Activated CD8-positive, alpha-beta T cell treated with anti-CD3 and anti-CD28 coated beads for 36 hours (primary cell): ENCODE data around the gene CNOT6L. TPM values are rescaled to one million over a fixed set of nuclear protein-coding genes. Genes with fewer than 3 reads are reported as not detected.
"Not testable (repeated sequence)": the region's sequence is repeated elsewhere in the genome, so short reads cannot be mapped to it uniquely, and the experiment has no call there.

Experiments used
- ATAC-seq: fragments of 200-7000 bp; cut with Tn5 transposase; one replicate; pipeline ENCODE4 v1.10.0; 2021; ENCODE audit warnings: mild to moderate bottlenecking, moderate library complexity
- CTCF ChIA-PET: fragments of 350-600 bp; sonication (Branson Sonifier 250); formaldehyde crosslinking; loops from one replicate; lab custom pipeline; 2021; ENCODE audit warnings: antibody characterized with exemption; lab: Charles Lee
- POLR2A ChIA-PET: fragments of 350-600 bp; sonication (Branson Sonifier 250); formaldehyde crosslinking; loops from one replicate; lab custom pipeline; 2021; ENCODE audit warnings: antibody characterized with exemption; lab: Charles Lee
- DNase-seq: peaks from one replicate; pipeline ENCODE4 v3.0.0-alpha.2; 2020
- H3K27ac Mint-ChIP-seq: one replicate; pipeline ENCODE4 v1.8.0; 2021; ENCODE audit warnings: mild to moderate bottlenecking, mixed read lengths
- H3K27me3 Mint-ChIP-seq: one replicate; pipeline ENCODE4 v1.8.0; 2021; ENCODE audit warnings: mixed read lengths
- H3K36me3 Mint-ChIP-seq: one replicate; pipeline ENCODE4 v1.8.0; 2021; ENCODE audit warnings: low read depth, mixed read lengths
- H3K4me1 Mint-ChIP-seq: one replicate; pipeline ENCODE4 v1.8.0; 2021; ENCODE audit warnings: low read depth, mixed read lengths
- H3K4me3 Mint-ChIP-seq: one replicate; pipeline ENCODE4 v1.8.0; 2021; ENCODE audit warnings: mild to moderate bottlenecking, moderate library complexity, mixed read lengths
- H3K9me3 Mint-ChIP-seq: one replicate; pipeline ENCODE4 v1.8.0; 2021; ENCODE audit warnings: mixed read lengths
- intact Hi-C: fragments of 100-400 bp; cut with micrococcal nuclease; formaldehyde crosslinking; loops from one replicate; pipeline ENCODE4 v1.10.0; 2022
- total RNA-seq, 2 experiments: library from RNA; stranded (reverse); gene quantifications; one replicate each; pipeline ENCODE4 v1.2.3, GENCODE V29; 2021
- TF ChIP-seq, protein P1 (sequence below): fragments of 200-600 bp; IDR thresholded peaks from one replicate; pipeline ENCODE4 v1.8.0; 2022; ENCODE audit warnings: antibody characterized with exemption, mild to moderate bottlenecking

Gene CNOT6L
- total RNA-seq, 2 experiments from 2014 or later = 109 to 118 TPM

DNA sequence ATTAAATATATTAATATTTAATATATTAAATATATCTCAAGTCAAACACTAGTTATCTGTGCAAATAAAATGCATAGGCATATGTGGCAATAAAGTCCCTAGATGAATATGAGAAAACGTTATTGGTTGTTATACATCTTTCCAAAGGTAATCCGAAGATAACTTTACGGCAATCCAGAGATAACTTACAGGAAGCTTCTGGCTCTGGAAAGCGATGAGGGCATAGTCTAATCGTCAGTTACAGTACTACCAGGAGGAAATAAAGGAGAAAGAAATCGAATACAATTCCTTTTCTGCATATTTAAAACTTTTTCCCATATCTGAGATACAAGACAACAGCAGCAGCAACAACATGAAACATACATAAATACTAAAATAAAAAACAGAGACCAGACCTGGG lies 35.3 kb downstream of the CNOT6L start:
- no peak overlapping the region for H3K4me3 Mint-ChIP-seq
- H3K27ac Mint-ChIP-seq = no peak overlapping the region
- intact Hi-C loops = no loop called here
- ChIA-PET POLR2A (interaction anchor here (1.1 to 1.8 kb wide), 3 partner anchors 11 to 36 kb away, joined by 3 to 5 read pairs (median 4); no protein-coding TSS in a partner anchor), CTCF (no interaction called here)
- no peak for ATAC-seq
- no peaks in the 10 kb centered on the region for H3K27me3 Mint-ChIP-seq
- peaks cover 65% of the 10 kb centered on the region for H3K4me1 Mint-ChIP-seq
- TF ChIP-seq, protein P1, sequence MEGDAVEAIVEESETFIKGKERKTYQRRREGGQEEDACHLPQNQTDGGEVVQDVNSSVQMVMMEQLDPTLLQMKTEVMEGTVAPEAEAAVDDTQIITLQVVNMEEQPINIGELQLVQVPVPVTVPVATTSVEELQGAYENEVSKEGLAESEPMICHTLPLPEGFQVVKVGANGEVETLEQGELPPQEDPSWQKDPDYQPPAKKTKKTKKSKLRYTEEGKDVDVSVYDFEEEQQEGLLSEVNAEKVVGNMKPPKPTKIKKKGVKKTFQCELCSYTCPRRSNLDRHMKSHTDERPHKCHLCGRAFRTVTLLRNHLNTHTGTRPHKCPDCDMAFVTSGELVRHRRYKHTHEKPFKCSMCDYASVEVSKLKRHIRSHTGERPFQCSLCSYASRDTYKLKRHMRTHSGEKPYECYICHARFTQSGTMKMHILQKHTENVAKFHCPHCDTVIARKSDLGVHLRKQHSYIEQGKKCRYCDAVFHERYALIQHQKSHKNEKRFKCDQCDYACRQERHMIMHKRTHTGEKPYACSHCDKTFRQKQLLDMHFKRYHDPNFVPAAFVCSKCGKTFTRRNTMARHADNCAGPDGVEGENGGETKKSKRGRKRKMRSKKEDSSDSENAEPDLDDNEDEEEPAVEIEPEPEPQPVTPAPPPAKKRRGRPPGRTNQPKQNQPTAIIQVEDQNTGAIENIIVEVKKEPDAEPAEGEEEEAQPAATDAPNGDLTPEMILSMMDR = no peak
- peaks cover 17% of the 10 kb centered on the region for H3K36me3 Mint-ChIP-seq
- no peaks in the 10 kb centered on the region for H3K9me3 Mint-ChIP-seq
- no peak for DNase-seq

DNA sequence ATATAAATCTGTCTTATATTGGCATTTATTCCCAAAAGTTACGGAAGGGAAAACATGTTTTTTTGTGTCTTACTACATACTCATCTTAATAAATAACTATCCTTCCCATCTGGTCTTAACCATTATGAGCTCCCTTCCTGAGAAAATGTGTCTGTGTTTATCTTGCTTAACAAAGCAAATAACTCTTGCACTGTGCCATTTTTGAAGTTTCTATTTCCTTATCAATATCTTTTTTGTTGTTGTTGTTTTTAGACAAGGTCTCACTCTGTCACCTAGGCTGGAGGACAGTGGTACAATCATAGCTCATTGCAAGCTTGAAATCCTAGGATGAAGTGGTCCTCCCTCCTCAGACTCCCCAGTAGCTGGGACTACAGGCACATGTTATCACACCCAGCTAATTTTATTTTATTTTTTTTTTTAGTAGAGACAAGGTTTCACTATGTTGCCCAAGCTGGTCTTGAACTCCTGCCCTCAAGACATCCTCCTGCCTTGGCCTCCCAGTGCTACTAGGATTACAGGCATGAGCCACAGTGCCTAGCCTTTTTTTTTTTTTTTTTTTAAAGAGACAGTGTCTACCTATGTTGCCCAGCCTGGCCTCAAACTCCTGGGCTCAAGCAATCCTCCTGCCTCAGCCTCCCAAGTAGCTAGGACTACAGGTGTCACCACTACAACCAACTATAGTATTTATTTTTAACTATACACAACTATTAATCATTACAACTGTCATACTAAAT lies 36.9 kb downstream of the CNOT6L start:
- CTCF ChIA-PET = interaction anchor here (0.8 to 1.8 kb wide), 5 partner anchors 9 to 16 kb away, joined by 3 to 6 read pairs (median 3); no protein-coding TSS in a partner anchor
- Mint-ChIP-seq H3K4me1 (peaks cover 64% of the 10 kb centered on the region), H3K4me3 (no peak overlapping the region), H3K27me3 (no peaks in the 10 kb centered on the region), H3K27ac (peak overlapping the region; percentile 58), H3K9me3 (no peaks in the 10 kb centered on the region), H3K36me3 (peaks cover 18% of the 10 kb centered on the region)
- peak; percentile 34 for ATAC-seq
- POLR2A ChIA-PET = interaction anchor here (0.7 to 1.8 kb wide), 4 partner anchors 13 to 57 kb away, joined by 3 to 5 read pairs (median 4); no protein-coding TSS in a partner anchor
- DNase-seq = no peak
- TF ChIP-seq, protein P1 = no peak
- intact Hi-C loops = no loop called here

DNA sequence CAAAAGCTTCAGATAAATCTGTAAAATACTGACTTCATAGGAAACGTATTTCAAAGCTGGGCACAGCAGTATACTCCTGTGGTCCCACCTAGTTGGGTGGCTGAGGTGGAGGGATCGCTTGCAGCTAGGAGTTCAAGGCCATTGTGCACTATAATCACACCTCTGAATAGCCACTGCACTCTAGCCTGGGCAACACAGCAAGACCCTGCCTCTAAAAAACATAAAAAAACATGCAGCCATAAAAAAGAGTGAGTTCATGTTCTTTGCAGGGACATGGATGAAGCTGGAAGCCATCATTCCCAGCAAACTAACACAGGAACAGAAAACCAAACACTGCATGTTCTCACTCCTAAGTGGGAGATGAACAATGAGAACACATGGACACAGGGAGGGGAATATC lies 38.4 kb downstream of the CNOT6L start:
- H3K4me3 Mint-ChIP-seq, H3K27ac Mint-ChIP-seq, DNase-seq, intact Hi-C loops, H3K9me3 Mint-ChIP-seq, H3K27me3 Mint-ChIP-seq, ATAC-seq: not testable (repeated sequence)
- CTCF ChIA-PET = interaction anchor here (1.3 to 1.8 kb wide), 2 partner anchors 8 to 14 kb away, joined by 3 to 6 read pairs; no protein-coding TSS in a partner anchor
- Mint-ChIP-seq H3K36me3 (peaks cover 20% of the 10 kb centered on the region), H3K4me1 (peaks cover 69% of the 10 kb centered on the region)
- POLR2A ChIA-PET = interaction anchor here (1.2 kb wide), 1 partner anchor 20 kb away, joined by 3 read pairs; no protein-coding TSS in a partner anchor

DNA sequence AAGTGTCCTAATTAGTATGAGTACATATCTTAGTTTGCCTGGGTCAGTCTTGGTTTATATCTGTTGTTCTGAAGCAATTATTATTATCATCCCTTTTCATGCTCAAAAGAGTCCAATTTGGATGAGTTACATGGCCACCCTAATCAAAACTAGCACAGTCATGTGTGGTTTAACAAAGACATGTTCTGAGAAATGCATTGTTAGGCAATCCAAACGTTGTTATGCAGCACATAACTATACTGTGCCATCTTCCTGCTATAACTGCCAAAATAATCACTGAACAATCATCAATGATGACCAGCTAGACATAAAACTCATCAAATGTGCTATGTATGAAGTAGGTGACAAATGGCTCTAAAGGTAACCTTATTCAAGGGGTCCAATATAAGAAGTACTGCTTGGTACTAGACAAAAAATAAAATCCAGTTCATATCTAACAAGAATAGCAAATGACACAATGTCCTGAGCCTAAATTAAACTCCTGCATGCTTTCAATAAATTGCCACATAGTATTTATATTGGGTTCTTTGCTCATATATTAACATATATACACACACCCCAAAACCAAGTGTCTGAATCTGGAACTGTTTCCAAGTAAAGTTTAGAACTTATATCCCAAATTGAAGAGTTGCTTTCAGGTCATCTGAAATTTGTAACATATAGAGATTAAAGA lies 41.9 kb downstream of the CNOT6L start:
- peak overlapping the region; percentile 40 for H3K27ac Mint-ChIP-seq
- no peak overlapping the region for H3K4me3 Mint-ChIP-seq
- ChIA-PET POLR2A (interaction anchor here (1.3 kb wide), 1 partner anchor 10 kb away, joined by 4 read pairs; no protein-coding TSS in a partner anchor), CTCF (no interaction called here)
- DNase-seq (no peak), ATAC-seq (peak; percentile 71)
- H3K4me1 Mint-ChIP-seq = peaks cover 54% of the 10 kb centered on the region
- TF ChIP-seq, protein P1 = no peak
- H3K9me3 Mint-ChIP-seq = no peaks in the 10 kb centered on the region
- intact Hi-C loops = no loop called here
- no peaks in the 10 kb centered on the region for H3K27me3 Mint-ChIP-seq
- H3K36me3 Mint-ChIP-seq = peaks cover 35% of the 10 kb centered on the region

DNA sequence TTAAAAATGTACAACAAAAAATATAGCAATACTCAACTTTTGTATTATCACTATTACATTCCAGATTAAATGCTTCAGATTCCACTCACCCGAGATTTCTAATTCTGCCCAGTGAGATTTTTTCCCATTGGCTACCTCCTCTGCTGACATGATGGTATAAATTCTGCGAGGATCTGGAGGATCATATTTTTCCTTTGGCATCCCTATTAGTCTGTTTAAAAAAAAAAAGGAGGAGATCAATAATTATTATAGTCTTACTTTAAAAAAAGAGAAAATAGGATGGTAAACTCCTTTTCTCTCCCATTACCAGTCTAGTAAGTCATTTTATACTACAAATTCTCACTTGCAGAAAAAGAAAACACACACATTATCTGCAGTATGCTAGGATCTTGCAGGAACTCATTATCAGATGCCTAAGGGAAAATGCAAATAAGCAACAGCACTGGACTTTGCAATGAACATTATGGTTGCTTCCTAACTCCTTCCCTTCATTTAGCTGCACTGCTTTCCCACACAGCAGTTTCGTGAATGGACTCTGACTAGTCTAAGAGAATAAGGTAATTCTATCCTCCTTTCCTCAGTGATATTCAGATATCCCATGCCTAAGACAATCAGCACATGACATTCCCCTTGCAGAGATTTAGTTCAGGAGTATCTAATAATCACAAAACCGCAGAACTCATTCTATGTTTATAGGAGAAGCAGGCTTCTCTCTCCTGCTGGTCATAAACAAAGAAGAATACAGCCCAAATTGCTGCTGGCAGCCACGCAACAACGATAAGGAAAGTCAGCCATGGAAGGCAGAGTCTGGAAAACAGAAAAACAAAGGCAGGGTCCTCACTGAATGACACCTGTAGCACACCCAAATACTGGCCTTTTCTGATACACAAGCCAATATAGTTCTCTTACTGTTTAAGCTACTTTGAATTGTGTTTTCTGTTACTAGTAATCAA lies 42.7 kb downstream of the CNOT6L start:
- H3K27me3 Mint-ChIP-seq = no peaks in the 10 kb centered on the region
- peaks cover 41% of the 10 kb centered on the region for H3K36me3 Mint-ChIP-seq
- intact Hi-C loops = no loop called here
- H3K9me3 Mint-ChIP-seq = no peaks in the 10 kb centered on the region
- POLR2A ChIA-PET = interaction anchor here (1.3 kb wide), 1 partner anchor 10 kb away, joined by 4 read pairs; no protein-coding TSS in a partner anchor
- no peak for ATAC-seq
- TF ChIP-seq, protein P1 = no peak
- H3K27ac Mint-ChIP-seq = peak overlapping the region; percentile 22
- DNase-seq = no peak
- H3K4me3 Mint-ChIP-seq = no peak overlapping the region
- H3K4me1 Mint-ChIP-seq = peaks cover 47% of the 10 kb centered on the region
- CTCF ChIA-PET = no interaction called here
